NCI-H1092 (cell line): ENCODE measurements around the gene ZG16.
"Not testable (repeated sequence)": the region's sequence is repeated elsewhere in the genome, so short reads cannot be mapped to it uniquely, and the experiment has no call there.

Experiments used
- DNase-seq: peaks from one replicate; lab custom pipeline; 2025; lab: John Stamatoyannopoulos, UW

ZG16 gene

GRCh38 chr16:29748760-29749149 is 29.3 kb upstream of the ZG16 start:
- DNase-seq = not testable (repeated sequence)

GRCh38 chr16:29753516-29753915 is 24.5 kb upstream of the ZG16 start:
- no peak for DNase-seq

- DNase-seq = no peak
Observed at GRCh38 chr16:29756654-29757053, 21.4 kb upstream of the ZG16 start.

- DNase-seq = not testable (repeated sequence)
Observed at GRCh38 chr16:29757086-29757485, 21.0 kb upstream of the ZG16 start.

- DNase-seq = no peak
Observed at GRCh38 chr16:29757950-29758466, 20.0 kb upstream of the ZG16 start.

DNA sequence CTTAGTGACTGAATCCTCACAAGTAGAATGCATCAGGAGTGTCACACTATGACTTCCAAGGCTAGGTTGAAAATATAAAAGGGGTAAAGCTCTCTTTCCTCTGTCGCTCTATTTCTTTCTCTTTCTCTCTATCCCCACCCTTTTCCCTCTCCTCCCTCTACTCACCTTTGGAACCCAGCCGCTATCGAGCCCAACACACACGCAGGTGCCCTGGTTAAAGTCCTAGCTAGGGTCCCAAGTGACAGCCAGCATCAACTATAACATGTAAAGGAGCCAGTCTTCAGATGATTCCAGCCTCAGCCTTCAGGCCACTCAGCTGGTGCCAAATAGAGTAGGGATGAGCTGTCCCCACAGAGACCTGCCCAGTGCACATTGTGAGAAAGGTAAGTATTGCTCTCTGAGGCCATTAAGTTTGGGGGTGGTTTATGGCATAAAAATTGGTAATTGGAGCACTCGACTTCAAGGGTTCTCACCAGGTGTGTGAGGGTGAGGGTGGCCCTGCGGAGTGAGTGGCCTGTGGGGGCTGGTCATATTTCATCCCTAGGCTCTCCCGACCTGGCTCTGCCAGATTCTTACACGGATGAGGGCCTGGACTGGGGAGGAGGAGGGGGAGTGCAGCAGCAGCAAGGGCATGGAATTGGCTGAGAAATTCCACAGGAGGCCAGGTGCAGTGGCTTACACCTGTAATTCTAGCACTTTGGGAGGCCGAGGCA is 17.3 kb upstream of the ZG16 start:
- DNase-seq = no peak

- DNase-seq = not testable (repeated sequence)
Observed at GRCh38 chr16:29761280-29761651, 16.8 kb upstream of the ZG16 start.

DNA sequence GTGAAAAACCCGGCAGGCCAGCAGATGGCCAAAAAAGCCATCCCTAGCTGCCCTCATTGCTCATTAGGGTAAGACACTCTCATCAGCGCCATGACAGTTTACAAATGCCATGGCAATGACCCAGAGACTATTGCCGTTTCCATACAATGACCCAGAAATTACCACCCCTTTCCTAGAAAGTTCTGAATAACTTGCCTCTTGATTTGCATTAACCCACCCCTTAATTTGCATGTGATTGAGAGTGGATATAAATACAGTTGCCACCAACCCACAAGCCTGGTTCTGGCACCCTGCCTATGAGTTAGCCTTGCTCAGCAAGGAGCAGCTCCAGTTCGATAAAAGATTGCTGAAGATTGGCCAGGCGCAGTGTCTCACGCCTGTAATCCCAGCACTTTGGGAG is 16.2 kb upstream of the ZG16 start:
- no peak for DNase-seq

DNA sequence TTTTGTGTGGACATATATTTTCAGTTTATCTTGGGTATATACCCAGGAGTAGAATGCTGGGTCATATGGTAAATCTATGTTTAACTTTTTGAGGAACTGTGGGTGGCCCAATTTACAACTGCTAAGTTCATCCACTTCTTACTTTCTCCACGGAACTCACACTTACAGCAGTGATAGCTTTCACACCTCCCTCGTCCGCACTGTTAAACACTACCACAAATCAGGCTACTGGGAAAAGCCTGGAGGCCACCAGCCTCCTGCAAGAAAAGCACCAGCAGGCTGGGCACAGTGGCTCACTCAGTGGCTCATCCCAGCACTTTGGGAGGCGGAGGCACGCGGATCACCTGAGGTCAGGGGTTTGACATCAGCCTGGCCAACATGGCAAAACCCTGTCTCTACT is 14.7 kb upstream of the ZG16 start:
- no peak for DNase-seq

DNA sequence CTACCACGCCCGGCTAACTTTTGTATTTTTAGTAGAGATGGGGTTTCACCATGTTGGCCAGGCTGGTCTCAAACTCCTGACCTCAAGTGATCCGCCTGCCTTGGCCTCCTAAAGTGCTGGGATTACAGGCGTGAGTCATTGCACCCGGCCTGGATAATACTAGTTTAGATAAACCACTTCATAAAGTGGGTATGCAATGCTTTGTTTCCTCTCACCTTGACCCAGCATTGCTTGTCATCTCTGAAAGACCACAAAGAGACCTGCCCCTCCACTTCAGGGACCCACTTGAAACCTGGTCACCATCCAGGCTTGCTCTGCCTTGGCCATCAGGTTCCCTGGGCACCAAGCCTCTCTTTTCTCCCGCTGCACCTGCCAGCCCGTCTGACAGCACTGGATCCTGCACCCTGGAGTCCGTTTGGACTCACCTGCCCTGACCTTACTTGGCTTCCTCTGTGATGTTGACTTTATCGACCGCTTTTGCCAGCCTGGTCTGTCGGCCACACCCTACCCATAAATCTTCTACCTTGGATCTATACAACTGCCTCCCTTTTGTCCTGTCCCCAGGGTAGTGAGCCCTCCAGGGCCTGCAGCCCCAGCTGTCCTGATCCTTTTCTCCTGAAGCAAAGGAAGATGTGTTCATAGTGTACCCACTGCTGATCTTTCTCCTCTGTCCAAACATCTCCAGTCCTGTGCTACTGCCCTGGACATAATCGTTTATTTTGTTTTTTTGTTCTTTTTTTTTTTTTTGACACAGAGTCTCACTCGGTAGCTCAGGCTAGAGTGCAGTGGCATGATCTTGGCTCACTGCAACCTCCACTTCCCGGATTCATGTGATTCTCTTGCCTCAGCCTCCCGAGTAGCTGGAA is 12.7 kb upstream of the ZG16 start:
- DNase-seq = peak; percentile 83

DNA sequence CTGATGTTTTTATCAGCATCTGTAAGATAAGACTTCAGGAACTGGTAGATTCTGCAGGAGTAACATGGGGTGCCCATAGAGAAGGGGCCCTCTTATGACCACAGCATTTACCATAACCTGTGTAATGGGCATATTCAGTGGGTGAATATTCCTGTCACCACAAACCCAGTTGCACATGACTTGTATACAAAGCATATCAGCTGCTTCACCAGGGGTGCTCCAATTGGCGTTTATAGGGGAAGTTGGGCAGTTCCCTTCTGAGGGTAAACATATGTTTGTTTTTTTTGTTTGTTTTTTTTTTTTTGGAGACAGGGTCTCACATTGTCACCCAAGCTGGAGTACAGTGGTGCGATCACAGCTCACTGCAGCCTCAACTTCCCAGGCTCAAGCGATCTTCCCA is 11.5 kb upstream of the ZG16 start:
- DNase-seq = no peak

DNA sequence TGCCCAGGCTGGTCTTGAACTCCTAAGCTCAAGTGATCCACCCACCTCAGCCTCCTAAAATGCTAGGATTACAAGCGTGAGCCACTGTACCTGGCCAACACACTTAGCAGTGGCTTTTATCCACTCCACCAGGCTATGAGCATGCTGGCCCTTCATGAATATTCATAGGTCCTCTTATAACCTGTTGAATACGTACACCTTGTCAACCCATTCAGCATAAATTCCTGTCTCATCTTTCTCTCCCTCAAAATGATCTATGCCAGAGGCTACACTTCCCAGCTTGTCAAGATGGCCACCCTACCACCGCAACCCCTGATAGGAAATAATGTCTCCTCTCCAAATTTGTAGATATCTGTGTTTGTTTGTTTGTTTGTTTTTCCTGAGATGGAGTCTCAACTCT is 11.0 kb upstream of the ZG16 start:
- no peak for DNase-seq

GRCh38 chr16:29769507-29769906 is 8.5 kb upstream of the ZG16 start:
- no peak for DNase-seq

DNA sequence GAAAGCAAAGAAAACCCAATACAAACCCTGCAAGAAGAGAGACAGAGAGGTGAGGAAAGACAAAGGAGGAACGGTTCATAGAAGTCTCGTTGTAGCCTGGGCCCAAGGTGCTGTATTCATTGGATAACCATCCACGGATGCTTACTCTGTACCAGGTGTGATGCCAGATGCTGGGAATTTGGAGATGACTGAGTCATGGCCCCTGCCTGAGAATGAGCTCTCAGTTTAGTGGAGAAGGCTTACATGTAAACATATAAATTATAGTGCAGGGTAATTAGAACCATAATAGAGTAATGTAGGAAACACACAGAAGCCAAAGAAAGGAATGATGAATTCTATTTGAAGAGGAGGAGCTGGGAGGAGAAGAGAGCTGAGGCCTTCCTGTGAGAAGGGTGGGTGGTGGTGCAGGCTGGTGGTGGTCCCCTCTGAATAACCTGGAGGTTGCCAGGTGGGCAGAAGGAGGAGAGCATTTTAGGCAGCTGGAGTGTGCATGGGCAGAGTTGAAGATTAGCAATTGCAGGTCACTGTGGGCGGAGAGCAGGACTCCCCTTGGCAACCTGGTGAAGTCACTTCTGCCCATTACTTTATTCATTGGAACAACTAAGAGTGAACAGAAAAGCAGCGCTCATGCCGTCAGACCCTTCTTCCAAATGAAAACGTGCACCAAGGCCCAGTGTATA is 7.7 kb upstream of the ZG16 start:
- DNase-seq = no peak

GRCh38 chr16:29772330-29772729 is 5.7 kb upstream of the ZG16 start:
- not testable (repeated sequence) for DNase-seq

- no peak for DNase-seq
Observed at GRCh38 chr16:29774730-29775129, 3.3 kb upstream of the ZG16 start.

DNA sequence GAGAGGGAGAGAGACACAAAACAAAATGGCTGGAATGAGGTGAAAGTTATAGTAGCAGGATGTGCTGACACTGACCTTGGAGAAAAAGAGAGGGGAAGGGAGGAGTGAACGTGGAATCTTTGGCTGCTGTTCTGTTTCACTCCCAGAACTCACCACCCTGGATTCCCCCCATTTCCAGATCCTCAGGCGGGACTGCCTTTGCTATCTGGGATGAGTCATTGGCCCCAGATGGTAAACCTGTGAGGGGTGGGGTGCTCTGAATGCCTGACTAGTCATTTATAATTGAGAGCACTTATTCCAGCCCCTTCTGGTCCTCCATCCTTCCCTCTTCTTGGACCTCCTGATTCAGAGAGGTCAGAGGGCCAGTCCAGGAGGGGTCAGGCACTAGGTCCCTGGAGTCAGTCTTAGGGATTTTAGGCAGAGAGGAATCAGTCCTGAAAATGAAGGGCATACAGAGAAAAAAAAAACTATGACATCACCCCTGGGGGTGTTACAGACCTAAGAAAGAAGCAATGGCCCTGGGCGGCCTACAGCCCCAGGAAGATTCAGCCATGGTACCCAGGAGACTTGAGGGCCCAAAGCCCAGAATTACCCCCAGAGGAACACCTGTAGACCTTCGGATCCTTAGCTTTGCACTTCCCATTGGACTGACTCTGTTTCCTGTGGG is 2.2 kb upstream of the ZG16 start:
- DNase-seq = no peak

DNA sequence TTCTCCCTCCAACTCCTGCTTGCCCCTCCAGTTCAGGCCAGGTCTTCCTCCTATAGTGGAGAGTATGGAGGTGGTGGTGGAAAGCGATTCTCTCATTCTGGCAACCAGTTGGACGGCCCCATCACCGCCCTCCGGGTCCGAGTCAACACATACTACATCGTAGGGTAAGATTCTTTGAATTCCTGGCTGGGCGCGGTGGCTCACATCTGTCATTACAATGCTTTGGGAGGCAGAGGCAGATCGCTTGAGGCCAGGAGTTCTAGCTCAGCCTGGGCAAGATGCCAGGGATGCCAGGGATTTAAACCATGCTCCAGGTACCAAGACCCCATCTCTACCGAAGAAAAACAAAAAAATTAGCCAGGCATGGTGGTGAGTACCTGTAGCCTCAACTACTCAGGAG is 1.4 kb downstream of the ZG16 start:
- DNase-seq = no peak

- DNase-seq = not testable (repeated sequence)
Observed at GRCh38 chr16:29783094-29783953, 5.3 kb downstream of the ZG16 start.

GRCh38 chr16:29784157-29784556 is 6.1 kb downstream of the ZG16 start:
- no peak for DNase-seq

DNA sequence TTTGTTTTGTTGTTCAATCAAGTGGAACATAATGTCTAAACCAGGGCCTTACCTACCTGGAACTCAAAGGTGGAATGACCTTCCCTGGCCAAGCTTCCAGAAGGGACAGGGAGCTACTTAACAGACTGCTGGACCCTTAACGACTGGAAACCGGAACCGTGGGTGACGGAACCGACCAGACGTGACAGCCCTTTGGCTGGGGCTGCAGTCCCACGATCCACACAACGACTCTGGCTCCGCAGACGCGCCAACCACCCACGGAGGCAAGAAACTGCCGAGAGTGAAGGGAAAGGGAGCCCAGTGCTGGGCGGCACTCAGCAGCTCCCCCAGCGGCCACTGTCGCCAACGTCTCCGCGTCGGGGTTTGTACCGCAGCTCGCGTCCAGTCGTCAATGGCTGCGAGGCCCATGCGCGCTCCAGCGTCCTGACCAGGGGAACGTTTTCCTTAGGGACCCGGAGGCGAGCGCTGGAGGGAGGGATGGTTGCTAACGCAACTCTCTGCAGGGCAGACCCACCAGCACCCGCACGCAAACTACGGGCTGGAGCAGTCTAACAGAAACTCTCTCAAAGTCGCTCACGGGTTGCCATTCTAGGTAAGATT is 6.9 kb downstream of the ZG16 start:
- no peak for DNase-seq
